C4-2B (cell line): ENCODE measurements around the gene MYH16.
"Not testable (repeated sequence)": the region's sequence is repeated elsewhere in the genome, so short reads cannot be mapped to it uniquely, and the experiment has no call there.

Source experiments
- ZFX ChIP-seq: fragments of 450-650 bp; IDR thresholded peaks from 2 replicates; pipeline ENCODE4 v1.6.1; 2017
- TF ChIP-seq, protein P1 (sequence below): fragments of 450-650 bp; conservative IDR thresholded peaks from 2 replicates; pipeline ENCODE4 v1.5.1; 2017; ENCODE audit warnings: mild to moderate bottlenecking

GRCh38 chr7:99237876-99238275 is 34.8 kb upstream of the MYH16 start:
- TF ChIP-seq, protein P1, sequence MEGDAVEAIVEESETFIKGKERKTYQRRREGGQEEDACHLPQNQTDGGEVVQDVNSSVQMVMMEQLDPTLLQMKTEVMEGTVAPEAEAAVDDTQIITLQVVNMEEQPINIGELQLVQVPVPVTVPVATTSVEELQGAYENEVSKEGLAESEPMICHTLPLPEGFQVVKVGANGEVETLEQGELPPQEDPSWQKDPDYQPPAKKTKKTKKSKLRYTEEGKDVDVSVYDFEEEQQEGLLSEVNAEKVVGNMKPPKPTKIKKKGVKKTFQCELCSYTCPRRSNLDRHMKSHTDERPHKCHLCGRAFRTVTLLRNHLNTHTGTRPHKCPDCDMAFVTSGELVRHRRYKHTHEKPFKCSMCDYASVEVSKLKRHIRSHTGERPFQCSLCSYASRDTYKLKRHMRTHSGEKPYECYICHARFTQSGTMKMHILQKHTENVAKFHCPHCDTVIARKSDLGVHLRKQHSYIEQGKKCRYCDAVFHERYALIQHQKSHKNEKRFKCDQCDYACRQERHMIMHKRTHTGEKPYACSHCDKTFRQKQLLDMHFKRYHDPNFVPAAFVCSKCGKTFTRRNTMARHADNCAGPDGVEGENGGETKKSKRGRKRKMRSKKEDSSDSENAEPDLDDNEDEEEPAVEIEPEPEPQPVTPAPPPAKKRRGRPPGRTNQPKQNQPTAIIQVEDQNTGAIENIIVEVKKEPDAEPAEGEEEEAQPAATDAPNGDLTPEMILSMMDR: not testable (repeated sequence)
- not testable (repeated sequence) for TF ChIP-seq ZFX
